ENCODE data around the gene CUL4A.

CUL4A gene

DNA sequence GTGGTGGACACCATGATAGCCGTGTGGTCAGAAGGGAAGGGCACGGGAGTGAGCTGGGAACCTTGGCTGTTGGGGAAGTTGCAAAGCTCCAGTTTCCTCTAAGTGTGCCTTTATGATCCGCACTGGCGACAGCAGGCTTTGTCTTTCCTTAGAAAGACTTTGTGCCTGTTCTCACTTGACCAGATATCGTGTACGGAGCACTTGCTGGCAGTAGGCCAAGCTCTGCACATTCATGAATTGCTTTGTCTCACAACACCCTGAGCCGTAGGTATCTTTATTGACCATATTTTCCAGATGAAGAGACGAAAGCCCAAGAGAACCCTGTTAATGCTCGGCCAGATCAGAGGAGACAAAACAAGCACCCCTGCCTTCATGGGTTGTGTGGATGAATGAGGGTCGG, 15.1 kb downstream of the CUL4A start:
- no peak for ATAC-seq
- TF ChIP-seq, protein P1, sequence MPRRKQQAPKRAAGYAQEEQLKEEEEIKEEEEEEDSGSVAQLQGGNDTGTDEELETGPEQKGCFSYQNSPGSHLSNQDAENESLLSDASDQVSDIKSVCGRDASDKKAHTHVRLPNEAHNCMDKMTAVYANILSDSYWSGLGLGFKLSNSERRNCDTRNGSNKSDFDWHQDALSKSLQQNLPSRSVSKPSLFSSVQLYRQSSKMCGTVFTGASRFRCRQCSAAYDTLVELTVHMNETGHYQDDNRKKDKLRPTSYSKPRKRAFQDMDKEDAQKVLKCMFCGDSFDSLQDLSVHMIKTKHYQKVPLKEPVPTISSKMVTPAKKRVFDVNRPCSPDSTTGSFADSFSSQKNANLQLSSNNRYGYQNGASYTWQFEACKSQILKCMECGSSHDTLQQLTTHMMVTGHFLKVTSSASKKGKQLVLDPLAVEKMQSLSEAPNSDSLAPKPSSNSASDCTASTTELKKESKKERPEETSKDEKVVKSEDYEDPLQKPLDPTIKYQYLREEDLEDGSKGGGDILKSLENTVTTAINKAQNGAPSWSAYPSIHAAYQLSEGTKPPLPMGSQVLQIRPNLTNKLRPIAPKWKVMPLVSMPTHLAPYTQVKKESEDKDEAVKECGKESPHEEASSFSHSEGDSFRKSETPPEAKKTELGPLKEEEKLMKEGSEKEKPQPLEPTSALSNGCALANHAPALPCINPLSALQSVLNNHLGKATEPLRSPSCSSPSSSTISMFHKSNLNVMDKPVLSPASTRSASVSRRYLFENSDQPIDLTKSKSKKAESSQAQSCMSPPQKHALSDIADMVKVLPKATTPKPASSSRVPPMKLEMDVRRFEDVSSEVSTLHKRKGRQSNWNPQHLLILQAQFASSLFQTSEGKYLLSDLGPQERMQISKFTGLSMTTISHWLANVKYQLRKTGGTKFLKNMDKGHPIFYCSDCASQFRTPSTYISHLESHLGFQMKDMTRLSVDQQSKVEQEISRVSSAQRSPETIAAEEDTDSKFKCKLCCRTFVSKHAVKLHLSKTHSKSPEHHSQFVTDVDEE (CRISPR knock-in tag; IDR thresholded peaks at IDR 0.05) = no peak
- TF ChIP-seq TCF4 (CRISPR knock-in tag; IDR thresholded peaks at IDR 0.05; ENCODE audit: borderline replicate concordance) = no peak

DNA sequence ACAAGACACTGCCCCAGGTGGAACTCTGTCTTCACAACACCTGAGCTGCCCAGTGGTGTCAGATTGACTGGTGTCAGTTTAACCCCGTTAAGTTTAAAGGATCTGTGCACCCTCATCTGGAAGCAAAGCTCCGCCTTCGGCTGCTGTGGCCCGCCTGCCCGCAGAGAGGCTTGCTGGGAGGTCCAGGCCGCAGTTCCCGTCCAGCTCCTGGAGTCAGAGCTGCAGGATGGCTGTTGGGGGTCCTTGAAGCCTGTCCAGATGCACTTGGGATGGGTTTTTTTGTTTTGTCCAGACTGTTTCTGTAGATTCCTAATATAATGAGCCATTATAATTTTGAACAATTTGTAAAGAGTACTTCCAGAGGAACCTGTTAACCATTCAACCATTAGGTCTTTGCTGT, 16.1 kb downstream of the CUL4A start:
- no peak for ATAC-seq
- TF ChIP-seq ARNTL (CRISPR knock-in tag; IDR thresholded peaks at IDR 0.05; ENCODE audit: borderline replicate concordance, low read depth) (no peak), ZNF565 (CRISPR knock-in tag; conservative IDR thresholded peaks at IDR 0.05; ENCODE audit: low read depth) (no peak), SNAI2 (CRISPR knock-in tag; IDR thresholded peaks at IDR 0.05) (no peak), ZNF70 (CRISPR knock-in tag; IDR thresholded peaks at IDR 0.05) (no peak), PPARA (CRISPR knock-in tag; IDR thresholded peaks at IDR 0.05; ENCODE audit: borderline replicate concordance) (no peak), CSDC2 (CRISPR knock-in tag; IDR thresholded peaks at IDR 0.05) (no peak), BACH2 (CRISPR knock-in tag; IDR thresholded peaks at IDR 0.05; ENCODE audit: borderline replicate concordance) (no peak), POU6F1 (CRISPR knock-in tag; IDR thresholded peaks at IDR 0.05; ENCODE audit: borderline replicate concordance, low read depth) (no peak), TOX (CRISPR knock-in tag; IDR thresholded peaks at IDR 0.05; ENCODE audit: borderline replicate concordance) (no peak), ESRRG (CRISPR knock-in tag; IDR thresholded peaks at IDR 0.05) (no peak), ZC3H10 (CRISPR knock-in tag; IDR thresholded peaks at IDR 0.05) (no peak), PATZ1 (CRISPR knock-in tag; IDR thresholded peaks at IDR 0.05; ENCODE audit: borderline replicate concordance) (no peak), CSRNP3 (CRISPR knock-in tag; IDR thresholded peaks at IDR 0.05) (no peak), ZNF8 (CRISPR knock-in tag; IDR thresholded peaks at IDR 0.05) (no peak)
- TF ChIP-seq, protein P2, sequence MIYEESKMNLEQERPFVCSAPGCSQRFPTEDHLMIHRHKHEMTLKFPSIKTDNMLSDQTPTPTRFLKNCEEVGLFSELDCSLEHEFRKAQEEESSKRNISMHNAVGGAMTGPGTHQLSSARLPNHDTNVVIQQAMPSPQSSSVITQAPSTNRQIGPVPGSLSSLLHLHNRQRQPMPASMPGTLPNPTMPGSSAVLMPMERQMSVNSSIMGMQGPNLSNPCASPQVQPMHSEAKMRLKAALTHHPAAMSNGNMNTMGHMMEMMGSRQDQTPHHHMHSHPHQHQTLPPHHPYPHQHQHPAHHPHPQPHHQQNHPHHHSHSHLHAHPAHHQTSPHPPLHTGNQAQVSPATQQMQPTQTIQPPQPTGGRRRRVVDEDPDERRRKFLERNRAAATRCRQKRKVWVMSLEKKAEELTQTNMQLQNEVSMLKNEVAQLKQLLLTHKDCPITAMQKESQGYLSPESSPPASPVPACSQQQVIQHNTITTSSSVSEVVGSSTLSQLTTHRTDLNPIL (CRISPR knock-in tag; IDR thresholded peaks at IDR 0.05; ENCODE audit: low read depth) = no peak
- TF ChIP-seq, protein P1 (CRISPR knock-in tag; IDR thresholded peaks at IDR 0.05) = no peak

- no peak for ATAC-seq
- TF ChIP-seq ZNF8 (CRISPR knock-in tag; IDR thresholded peaks at IDR 0.05) (no peak), ZNF70 (CRISPR knock-in tag; IDR thresholded peaks at IDR 0.05) (no peak), TOX (CRISPR knock-in tag; IDR thresholded peaks at IDR 0.05; ENCODE audit: borderline replicate concordance) (no peak), ESRRG (CRISPR knock-in tag; IDR thresholded peaks at IDR 0.05) (no peak), ARNTL (CRISPR knock-in tag; IDR thresholded peaks at IDR 0.05; ENCODE audit: borderline replicate concordance, low read depth) (no peak), ZNF565 (CRISPR knock-in tag; conservative IDR thresholded peaks at IDR 0.05; ENCODE audit: low read depth) (no peak), ZFP30 (CRISPR knock-in tag; IDR thresholded peaks at IDR 0.05) (no peak), ZFP3 (CRISPR knock-in tag; IDR thresholded peaks at IDR 0.05) (no peak), CSRNP3 (CRISPR knock-in tag; IDR thresholded peaks at IDR 0.05) (no peak), TCF4 (CRISPR knock-in tag; IDR thresholded peaks at IDR 0.05; ENCODE audit: borderline replicate concordance) (no peak), CSDC2 (CRISPR knock-in tag; IDR thresholded peaks at IDR 0.05) (no peak)
- TF ChIP-seq, protein P2 (CRISPR knock-in tag; IDR thresholded peaks at IDR 0.05; ENCODE audit: low read depth) = no peak
Observed at GRCh38 chr13:113226873-113227450, 17.5 kb downstream of the CUL4A start.

Measured in SK-N-SH treated with all-trans-retinoic acid at 6 μM for 48 hours (cell line).